ENCODE measurements around the gene ALDH3A2.
"Not testable (repeated sequence)": the region's sequence is repeated elsewhere in the genome, so short reads cannot be mapped to it uniquely, and the experiment has no call there.

The ALDH3A2 gene

GRCh38 chr17:19683117-19683516, 34.6 kb downstream of the ALDH3A2 start:
- DNase-seq: no peak

- DNase-seq: not testable (repeated sequence)
These were observed 36.5 kb downstream of the ALDH3A2 start for GRCh38 chr17:19684909-19685580.

GRCh38 chr17:19686400-19687090, 38.0 kb downstream of the ALDH3A2 start:
- DNase-seq: no peak

GRCh38 chr17:19702217-19702641, 53.7 kb downstream of the ALDH3A2 start:
- no peak for DNase-seq

GRCh38 chr17:19703106-19703827, 54.7 kb downstream of the ALDH3A2 start:
- no peak for DNase-seq

- DNase-seq: no peak
These were observed 55.5 kb downstream of the ALDH3A2 start for GRCh38 chr17:19703828-19704613.

GRCh38 chr17:19705201-19705600, 56.6 kb downstream of the ALDH3A2 start:
- DNase-seq: no peak

GRCh38 chr17:19705771-19706770, 57.5 kb downstream of the ALDH3A2 start:
- DNase-seq: no peak

- DNase-seq: no peak
These were observed 58.5 kb downstream of the ALDH3A2 start for GRCh38 chr17:19706791-19707727.

- no peak for DNase-seq
These were observed 59.2 kb downstream of the ALDH3A2 start for GRCh38 chr17:19707728-19708221.

GRCh38 chr17:19708431-19709175, 60.1 kb downstream of the ALDH3A2 start:
- DNase-seq: no peak

- DNase-seq: no peak
These were observed 61.3 kb downstream of the ALDH3A2 start for GRCh38 chr17:19709841-19710240.

GRCh38 chr17:19712436-19713004, 64.0 kb downstream of the ALDH3A2 start:
- DNase-seq: no peak

GRCh38 chr17:19713462-19713861, 64.9 kb downstream of the ALDH3A2 start:
- DNase-seq: no peak

- no peak for DNase-seq
These were observed 65.4 kb downstream of the ALDH3A2 start for GRCh38 chr17:19713901-19714361.

- DNase-seq: no peak
These were observed 66.2 kb downstream of the ALDH3A2 start for GRCh38 chr17:19714542-19715411.

GRCh38 chr17:19716108-19717030, 67.8 kb downstream of the ALDH3A2 start, which contains the start of gene SLC47A2:
Gene SLC47A2 (minus strand): TSS chr17:19716584. CDS start chr17:19716555, 29 bp downstream.
- DNase-seq: no peak
